ENCODE data around the gene TSSC4. TPM values are rescaled to one million over a fixed set of nuclear protein-coding genes. Genes with fewer than 3 reads are reported as not detected.

Gene TSSC4
- total RNA-seq, 1 experiment from 2014 or later, result 47.1 TPM

DNA sequence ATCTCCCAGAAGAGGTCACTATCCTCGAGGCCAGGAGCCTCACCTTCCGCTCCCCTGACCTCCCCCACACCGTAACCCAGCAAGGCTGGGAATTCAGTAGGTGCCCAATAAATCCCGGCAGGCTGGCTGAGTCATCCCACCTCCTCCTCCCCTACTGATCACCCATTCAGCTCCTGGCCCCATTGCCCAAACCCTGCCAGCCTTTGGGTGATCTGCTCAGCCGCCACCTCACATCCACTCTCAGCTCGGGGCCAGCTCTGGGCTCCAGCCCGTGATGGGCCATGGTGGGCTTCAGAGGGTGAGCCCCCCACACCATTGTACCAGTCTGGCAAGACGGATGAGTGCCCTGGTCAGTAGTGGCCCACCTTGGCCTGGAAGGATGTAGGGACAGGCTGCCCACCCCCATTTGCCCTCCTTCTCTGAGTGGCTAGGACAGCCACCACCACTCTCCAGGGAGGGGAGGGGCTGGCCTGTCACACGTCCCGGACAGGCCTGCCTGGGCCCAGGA is 35.5 kb downstream of the TSSC4 start:
- Histone ChIP-seq H3K27ac (ENCODE audit: low read depth, low read length) (no peak overlapping the region), H3K9me3 (ENCODE audit: control insufficient read depth in 1 of 2, insufficient read depth in 1 of 2, low read depth in 1 of 2, low read length in 2 of 2) (no peaks in the 10 kb centered on the region), H3K4me2 (ENCODE audit: low read length) (no peak overlapping the region), H4K20me1 (ENCODE audit: insufficient read depth) (no peaks in the 10 kb centered on the region), H3K4me1 (ENCODE audit: control insufficient read depth in 1 of 2, insufficient read depth in 2 of 2, low read length in 2 of 2) (no peaks in the 10 kb centered on the region), H3K4me3 (replicated peaks in 1 of 2; ENCODE audit: low read depth in 1 of 2, low read length in 2 of 2) (no peak overlapping the region), H3K36me3 (ENCODE audit: control insufficient read depth in 1 of 2, insufficient read depth in 2 of 2, low read length in 2 of 2) (no peaks in the 10 kb centered on the region), H2AFZ (ENCODE audit: low read depth, low read length, poor library complexity, severe bottlenecking) (no peak overlapping the region), H3K79me2 (ENCODE audit: insufficient read depth, low read length) (no peaks in the 10 kb centered on the region), H3K9me2 (ENCODE audit: insufficient read depth) (no peaks in the 10 kb centered on the region), H3K9ac (ENCODE audit: low read length) (no peak overlapping the region), H3K27me3 (ENCODE audit: insufficient read depth, low read length) (0 out of 2 replicates have a peak, but pooled peaks cover 9% of the 10 kb centered on the region)
- RAD21 ChIA-PET (ENCODE audit: low non-redundant PET in 1 of 2, low total read pairs in 2 of 2, uncharacterized antibody in 2 of 2, unreplicated experiment in 2 of 2), result interaction anchor here in 1 of 2 experiments (1.0 kb wide), 1 partner anchor 96 kb away, joined by 3 read pairs; no protein-coding TSS in a partner anchor
- BruUV-seq (replicated peaks), result no TSS peak
- POLR2A ChIA-PET, result no interaction called here
- TF ChIP-seq JUND (IDR thresholded peaks at IDR 0.05), result no peak
- TF ChIP-seq TCF7L2 (IDR thresholded peaks at IDR 0.05; ENCODE audit: borderline replicate concordance, extremely low read depth, insufficient read depth, insufficient read length), result no peak
- TF ChIP-seq, protein P1, sequence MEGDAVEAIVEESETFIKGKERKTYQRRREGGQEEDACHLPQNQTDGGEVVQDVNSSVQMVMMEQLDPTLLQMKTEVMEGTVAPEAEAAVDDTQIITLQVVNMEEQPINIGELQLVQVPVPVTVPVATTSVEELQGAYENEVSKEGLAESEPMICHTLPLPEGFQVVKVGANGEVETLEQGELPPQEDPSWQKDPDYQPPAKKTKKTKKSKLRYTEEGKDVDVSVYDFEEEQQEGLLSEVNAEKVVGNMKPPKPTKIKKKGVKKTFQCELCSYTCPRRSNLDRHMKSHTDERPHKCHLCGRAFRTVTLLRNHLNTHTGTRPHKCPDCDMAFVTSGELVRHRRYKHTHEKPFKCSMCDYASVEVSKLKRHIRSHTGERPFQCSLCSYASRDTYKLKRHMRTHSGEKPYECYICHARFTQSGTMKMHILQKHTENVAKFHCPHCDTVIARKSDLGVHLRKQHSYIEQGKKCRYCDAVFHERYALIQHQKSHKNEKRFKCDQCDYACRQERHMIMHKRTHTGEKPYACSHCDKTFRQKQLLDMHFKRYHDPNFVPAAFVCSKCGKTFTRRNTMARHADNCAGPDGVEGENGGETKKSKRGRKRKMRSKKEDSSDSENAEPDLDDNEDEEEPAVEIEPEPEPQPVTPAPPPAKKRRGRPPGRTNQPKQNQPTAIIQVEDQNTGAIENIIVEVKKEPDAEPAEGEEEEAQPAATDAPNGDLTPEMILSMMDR (IDR thresholded peaks at IDR 0.05 in 2 of 3, conservative IDR thresholded peaks at IDR 0.05 in 1 of 3; ENCODE audit: borderline replicate concordance in 1 of 3, insufficient read depth in 1 of 3, low read depth in 2 of 3, low read length in 2 of 3), result no peak
- no peak for TF ChIP-seq ELF1 (IDR thresholded peaks at IDR 0.05; ENCODE audit: borderline replicate concordance, low read depth)
- TF ChIP-seq ZNF274 (IDR thresholded peaks at IDR 0.05; ENCODE audit: low read depth, low read length), result no peak
- no peak for TF ChIP-seq ZFX (IDR thresholded peaks at IDR 0.05)
- TF ChIP-seq, protein P2, sequence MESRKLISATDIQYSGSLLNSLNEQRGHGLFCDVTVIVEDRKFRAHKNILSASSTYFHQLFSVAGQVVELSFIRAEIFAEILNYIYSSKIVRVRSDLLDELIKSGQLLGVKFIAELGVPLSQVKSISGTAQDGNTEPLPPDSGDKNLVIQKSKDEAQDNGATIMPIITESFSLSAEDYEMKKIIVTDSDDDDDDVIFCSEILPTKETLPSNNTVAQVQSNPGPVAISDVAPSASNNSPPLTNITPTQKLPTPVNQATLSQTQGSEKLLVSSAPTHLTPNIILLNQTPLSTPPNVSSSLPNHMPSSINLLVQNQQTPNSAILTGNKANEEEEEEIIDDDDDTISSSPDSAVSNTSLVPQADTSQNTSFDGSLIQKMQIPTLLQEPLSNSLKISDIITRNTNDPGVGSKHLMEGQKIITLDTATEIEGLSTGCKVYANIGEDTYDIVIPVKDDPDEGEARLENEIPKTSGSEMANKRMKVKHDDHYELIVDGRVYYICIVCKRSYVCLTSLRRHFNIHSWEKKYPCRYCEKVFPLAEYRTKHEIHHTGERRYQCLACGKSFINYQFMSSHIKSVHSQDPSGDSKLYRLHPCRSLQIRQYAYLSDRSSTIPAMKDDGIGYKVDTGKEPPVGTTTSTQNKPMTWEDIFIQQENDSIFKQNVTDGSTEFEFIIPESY (IDR thresholded peaks at IDR 0.05; ENCODE audit: extremely low read depth, insufficient replicate concordance, low read length), result no peak
- no peak for TF ChIP-seq EZH2phosphoT487 (IDR thresholded peaks at IDR 0.05; ENCODE audit: borderline replicate concordance)
- TF ChIP-seq, protein P3, sequence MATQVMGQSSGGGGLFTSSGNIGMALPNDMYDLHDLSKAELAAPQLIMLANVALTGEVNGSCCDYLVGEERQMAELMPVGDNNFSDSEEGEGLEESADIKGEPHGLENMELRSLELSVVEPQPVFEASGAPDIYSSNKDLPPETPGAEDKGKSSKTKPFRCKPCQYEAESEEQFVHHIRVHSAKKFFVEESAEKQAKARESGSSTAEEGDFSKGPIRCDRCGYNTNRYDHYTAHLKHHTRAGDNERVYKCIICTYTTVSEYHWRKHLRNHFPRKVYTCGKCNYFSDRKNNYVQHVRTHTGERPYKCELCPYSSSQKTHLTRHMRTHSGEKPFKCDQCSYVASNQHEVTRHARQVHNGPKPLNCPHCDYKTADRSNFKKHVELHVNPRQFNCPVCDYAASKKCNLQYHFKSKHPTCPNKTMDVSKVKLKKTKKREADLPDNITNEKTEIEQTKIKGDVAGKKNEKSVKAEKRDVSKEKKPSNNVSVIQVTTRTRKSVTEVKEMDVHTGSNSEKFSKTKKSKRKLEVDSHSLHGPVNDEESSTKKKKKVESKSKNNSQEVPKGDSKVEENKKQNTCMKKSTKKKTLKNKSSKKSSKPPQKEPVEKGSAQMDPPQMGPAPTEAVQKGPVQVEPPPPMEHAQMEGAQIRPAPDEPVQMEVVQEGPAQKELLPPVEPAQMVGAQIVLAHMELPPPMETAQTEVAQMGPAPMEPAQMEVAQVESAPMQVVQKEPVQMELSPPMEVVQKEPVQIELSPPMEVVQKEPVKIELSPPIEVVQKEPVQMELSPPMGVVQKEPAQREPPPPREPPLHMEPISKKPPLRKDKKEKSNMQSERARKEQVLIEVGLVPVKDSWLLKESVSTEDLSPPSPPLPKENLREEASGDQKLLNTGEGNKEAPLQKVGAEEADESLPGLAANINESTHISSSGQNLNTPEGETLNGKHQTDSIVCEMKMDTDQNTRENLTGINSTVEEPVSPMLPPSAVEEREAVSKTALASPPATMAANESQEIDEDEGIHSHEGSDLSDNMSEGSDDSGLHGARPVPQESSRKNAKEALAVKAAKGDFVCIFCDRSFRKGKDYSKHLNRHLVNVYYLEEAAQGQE (IDR thresholded peaks at IDR 0.05; ENCODE audit: low read depth), result no peak
- TF ChIP-seq FOSL1 (IDR thresholded peaks at IDR 0.05; ENCODE audit: low read depth), result no peak
- no peak for TF ChIP-seq CEBPB (IDR thresholded peaks at IDR 0.05; ENCODE audit: low read depth)
- TF ChIP-seq RAD21 (IDR thresholded peaks at IDR 0.05; ENCODE audit: low read depth), result no peak
- no peak for TF ChIP-seq EGR1 (IDR thresholded peaks at IDR 0.05; ENCODE audit: low read depth)
- TF ChIP-seq SRF (IDR thresholded peaks at IDR 0.05; ENCODE audit: low read depth), result no peak
- TF ChIP-seq POLR2A (IDR thresholded peaks at IDR 0.05; ENCODE audit: borderline replicate concordance, extremely low read depth, insufficient read depth, insufficient read length), result no peak
- TF ChIP-seq SIN3A (IDR thresholded peaks at IDR 0.05; ENCODE audit: low read depth), result no peak
- CTCF ChIA-PET, result interaction anchor here (1.2 kb wide), 1 partner anchor 98 kb away, joined by 3 read pairs; no protein-coding TSS in a partner anchor
- ATAC-seq, result no peak
- intact Hi-C loops (cut with micrococcal nuclease), result no loop called here
- no peak for DNase-seq (ENCODE audit: low read depth, low spot score)

Measured in HCT116 (cell line).